ENCODE data around the gene RNF5.
A peak's percentile ranks its signal among the peaks of the same experiment; 100 is the strongest.
"Not testable (repeated sequence)": the region's sequence is repeated elsewhere in the genome, so short reads cannot be mapped to it uniquely, and the experiment has no call there.

Gene RNF5

DNA sequence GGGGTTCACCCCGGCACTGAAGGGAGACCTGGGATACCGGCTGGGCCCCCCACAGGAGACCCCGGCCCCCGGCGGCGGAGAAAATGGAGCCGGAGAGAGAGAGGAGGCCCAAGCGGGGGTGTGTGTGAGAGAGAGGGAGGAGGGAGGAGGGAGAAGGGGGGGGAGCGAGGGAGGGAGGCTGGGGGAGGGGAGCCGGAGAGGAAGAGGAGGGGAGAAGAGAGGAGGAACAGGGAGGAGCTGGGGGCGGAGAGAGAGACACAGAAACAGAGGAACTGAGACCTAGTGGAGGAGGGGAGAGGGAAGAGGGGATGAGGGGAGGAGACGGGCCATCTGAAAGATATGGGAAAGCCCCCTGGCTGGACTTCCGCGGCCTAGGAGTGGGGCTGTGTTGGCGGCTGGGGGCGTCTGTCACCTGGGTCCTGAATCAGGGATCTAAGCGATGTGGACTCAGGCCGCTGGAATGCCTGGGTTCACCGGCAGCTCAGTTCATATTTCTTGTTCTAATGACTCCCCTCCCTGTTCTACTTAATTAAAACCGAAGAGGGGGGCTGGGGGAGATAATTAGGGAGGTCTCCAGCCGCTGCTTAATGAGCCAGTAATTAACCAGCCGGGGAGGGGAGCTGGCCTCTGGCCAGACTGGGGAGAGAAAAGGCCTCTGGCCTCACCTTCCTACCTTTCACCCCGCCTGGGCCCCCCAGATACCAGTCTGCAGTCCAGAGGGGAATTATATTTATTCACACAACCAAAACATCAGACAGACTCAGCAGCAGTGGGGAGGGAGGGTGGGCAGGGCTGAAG, 12.0 kb downstream of the RNF5 start, which contains the start of gene PBX2:
Gene PBX2, minus strand, starts transcription at position 149 of the 798 bp plus-strand sequence. CDS start 287 bp downstream, outside the sequence.
- DNase-seq: peak; percentile 46 to 89

DNA sequence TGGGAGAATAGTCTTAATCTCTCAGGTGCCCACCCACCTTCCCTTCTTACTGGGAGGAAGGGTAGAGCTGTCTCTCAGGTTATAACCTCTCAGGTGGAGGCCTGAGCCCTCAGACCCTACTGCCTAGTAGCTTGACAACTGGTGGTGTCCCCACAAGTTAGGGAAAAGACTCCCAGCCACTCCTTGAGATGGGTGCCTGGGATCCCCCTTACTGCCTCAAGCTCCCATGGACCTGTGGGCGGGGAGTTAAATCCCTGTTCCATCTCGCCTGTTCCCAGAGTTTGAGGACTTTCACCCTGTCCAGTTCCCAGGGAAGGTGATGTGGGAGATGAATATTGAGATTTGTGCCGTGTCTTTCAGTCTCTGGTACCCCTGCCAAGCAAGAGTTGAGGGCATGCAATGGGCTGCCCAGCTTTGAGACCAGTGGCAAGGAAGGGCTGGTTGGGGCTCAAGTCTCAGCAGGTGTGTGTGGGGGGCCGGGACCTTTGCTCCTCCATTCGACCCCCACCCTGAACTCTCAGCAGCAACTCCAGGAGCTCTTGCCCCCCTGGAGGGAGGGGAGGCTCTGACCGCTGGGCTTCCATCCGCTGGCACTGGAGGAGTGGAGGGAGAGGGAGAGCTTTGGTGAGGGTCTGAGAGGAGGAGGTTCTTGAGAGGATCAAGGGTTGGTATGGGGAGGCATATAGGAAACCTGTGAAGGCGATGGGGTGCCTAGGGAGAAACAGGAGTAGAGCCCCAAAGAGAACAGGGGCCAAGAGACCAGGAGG, 12.9 kb downstream of the RNF5 start:
- DNase-seq: no peak

DNA sequence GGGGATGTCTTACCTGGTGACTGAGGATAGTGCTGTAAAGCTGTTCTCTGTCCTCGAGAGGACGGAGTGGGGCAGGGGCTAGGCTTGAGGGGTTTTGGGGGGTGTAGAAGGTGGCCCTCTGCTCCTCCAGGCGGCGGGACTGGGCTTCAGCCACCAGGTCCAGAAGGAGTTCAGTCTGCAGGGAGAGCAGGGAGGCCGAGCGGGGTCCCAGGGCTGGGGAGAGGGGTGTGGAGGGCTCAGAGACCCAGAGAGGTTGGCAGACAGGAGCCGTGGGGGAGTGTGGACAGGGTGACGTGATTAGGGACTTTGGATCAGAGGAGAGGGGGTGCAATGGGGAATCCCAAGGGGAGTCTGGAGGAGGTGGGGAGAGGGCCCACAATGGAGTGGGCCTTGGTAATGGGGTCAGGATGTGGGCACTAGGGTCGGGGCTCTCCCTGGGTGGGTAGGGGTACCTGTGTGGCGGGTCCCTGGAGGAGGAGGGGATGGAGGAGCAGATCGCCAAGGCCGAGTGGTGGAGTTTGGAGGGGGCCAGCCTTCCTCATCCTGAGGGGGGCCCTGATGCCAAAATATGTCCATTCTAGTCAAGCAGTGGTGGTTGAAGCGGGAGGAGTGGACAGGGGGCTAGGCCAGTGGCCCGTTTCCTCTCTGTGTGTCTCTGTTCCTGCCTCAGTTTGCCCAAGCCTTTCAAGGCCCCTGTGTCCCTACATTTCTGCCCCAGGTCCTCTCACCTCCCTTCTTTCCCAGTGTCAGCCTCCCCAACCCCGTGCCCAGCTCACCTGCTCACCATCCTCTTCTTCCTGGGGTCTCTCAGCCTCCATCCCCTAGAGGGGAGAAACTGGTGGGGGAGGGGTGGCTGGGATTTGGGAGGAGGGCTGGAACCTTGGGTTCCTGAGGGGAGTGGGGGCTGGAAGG, 13.7 kb downstream of the RNF5 start:
- DNase-seq: no peak

DNA sequence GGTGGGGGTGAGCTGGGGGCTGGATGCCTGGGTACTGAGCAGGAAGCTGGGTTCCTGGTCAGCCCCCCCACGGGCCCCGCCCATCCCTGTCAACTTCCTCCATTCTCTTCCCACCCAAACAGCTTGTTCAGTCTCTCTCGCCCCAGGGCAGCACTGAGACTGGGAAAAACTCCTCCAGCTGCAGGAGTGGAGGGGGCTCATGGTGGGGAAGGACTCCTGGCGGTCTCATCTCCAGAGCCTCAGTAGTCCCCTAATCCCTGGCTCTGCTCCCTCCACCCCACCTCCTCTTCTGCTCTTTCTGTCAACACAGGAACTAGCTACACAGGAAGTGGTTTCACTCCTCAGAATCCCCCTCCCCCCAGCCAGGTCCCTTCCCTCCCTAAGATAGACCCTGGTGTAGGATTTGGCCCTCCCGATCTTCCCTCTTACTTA, 14.4 kb downstream of the RNF5 start, which contains the start of gene GPSM3:
Gene GPSM3, minus strand, starts transcription at position 36 of the 432 bp plus-strand sequence. CDS start 130 bp downstream, outside the sequence.
- peak in 1 of 2 experiments; percentile 23 for DNase-seq

DNA sequence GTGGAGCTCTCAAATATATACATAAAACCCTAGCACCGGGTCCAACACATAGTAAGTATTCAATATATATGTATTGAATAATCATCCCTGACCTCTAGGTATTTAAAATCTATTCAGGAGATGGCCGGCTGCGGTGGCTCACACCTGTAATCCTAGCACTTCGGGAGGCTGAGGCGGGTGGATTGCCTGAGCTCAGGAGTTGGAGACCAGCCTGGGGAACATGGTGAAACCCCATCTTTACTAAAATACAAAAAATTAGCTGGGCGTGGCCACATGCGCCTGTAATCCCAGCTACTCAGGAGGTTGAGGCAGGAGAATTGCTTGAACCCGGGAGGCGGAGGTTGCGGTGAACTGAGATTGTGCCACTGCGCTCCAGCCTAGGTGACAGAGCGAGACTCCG, 14.9 kb downstream of the RNF5 start:
- DNase-seq: not testable (repeated sequence)

DNA sequence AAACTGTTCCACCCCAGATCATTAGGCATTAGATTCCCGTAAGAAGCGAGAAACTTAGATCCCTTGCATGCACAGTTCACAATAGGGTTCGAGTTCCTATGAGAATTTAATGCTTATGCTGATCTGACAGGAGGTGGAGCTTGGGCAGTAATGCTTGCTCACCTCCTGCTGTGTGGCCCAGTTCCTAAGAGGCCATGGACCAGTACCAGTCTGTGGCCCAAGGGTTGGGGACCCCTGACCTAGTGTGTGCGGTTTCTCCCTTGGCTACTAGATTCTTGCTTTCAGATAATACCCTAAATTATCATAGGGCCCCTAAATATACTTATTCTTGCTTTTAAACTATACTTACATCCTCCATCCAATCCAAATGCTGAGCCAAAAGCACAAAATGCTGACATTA, 16.2 kb downstream of the RNF5 start:
- no peak for DNase-seq

DNA sequence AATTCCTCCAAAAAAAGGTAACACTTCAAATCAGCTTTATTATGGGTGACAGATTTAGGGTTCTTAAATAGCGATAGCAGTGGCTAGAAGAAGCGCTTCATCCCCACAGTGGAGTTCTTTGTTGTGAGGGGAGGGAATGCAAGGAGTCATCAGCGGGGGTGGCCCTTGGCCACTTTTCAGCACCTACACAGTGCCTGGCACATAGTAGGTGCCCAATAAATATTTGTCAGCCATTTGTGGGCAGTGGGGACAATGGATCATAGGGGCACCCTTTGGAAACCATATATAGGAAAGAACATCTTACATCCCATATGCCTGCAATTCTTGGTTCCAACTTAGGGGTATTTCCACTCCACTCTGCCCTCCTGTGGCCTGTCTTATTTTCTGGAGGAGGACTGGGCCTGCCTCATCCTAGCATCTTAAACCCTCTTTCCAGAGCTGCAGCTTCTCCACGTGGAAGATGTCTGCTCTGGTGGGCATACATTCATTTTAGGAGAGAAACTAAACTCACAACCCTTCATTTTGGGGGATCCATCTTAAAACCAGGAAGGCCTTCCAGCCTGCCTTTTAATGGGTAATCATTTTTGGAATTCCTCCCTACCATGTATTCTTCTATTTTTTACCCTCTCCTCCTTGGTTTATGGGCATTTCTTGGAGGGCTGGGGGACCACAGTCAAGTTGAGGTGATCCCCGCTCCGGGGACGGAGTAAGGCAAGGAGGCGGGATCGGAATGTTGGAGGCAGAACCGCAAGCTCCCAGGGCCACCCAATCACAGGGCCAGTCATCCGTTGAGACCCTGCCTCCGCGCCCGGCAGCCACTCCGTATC, 16.8 kb downstream of the RNF5 start:
- DNase-seq: peak; percentile 44 to 51

DNA sequence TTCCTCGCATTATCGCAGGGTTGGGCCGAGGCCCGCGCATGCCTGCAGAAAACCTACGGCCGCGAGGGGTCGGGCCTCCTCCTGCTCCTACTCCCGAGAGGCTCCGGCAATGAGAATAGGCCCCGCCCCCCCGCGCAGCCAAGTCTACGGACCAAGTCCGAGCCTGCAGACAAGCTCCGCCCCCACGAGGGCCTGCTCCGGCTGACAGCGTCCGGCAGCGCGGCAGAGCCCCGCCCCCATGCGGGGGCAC, 17.4 kb downstream of the RNF5 start:
- DNase-seq: peak; percentile 99

DNA sequence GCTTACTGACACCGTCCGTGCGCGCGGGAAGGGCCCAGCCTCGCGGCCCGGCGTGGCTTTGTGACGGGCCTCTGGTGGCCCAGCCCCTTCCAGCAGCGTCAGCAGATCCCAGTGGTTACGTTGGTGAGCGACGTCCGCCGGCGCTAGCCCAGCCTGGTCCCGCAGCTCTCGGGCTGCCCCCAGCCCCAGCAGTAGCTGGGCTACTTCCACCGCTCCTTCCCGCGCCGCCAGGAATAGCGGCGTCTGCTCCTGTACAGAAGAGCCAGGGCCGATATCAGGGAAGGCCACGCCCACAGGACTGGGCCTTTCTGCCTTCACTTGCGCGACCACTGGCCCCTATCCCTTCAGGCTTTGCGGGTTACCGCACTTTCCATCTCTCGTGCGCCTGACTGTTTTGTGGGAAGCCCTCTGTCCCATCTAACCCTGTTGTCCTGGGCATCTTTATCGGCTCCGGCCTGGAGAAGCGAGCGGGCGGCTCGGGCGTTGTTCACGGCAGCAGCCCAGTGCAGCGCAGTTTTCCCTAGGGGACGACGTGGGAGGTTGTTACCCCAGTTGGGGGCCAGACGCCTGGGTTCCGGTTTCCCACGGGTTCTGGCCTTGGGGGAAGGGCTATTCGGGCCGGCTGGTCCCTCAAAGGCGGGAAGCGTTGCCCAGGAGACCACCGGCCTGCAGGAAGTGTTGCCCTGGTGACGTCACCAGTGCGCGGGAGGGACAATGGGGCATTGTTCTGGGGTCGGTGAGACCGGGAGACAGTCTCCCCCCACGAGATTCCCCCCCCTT, 17.9 kb downstream of the RNF5 start:
- peak; percentile 83 to 94 for DNase-seq

DNA sequence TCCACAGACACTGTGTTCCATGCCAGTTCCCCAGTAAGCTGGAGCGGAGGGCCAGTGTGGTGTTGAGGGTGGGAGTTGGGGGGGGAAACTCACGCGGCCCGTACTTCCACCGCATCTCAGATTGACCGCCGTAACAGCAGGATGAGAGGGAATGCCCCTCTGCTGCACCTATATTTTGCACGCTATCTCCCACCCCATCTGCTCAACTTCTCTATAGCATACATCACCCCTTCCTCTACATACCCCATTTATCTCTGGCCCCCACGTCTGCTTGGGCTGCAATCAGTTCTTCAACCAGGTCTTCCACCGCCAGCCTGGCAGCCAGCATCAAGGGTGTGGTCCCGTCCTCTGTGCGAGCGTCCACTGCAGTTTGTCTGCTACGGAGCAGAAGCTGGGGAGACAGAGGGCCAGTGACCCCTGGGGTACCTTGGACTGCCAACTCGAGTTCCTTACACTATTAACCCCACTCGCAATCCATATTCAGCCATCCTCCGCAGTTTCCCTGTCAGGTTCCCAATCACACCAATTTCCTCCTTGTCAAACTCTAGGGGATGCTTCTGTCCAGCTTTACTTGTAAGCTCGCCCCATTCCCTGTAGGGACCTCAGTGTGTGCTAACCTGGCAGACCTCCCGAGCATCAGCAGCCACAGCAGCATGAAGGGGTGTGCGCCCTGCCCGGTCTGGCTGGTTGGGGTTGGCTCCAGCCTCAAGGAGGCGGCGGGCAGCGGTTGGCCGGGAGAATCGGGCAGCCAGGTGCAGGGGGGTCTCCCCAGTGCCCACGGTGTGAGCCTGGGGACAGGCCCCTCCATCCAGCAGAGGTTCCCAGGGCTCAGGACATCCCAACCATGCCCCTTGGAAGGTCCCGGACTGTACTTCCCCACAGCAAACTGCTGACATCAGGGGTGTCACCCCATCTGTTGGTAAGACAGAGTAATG, 18.7 kb downstream of the RNF5 start:
- DNase-seq: peak in 1 of 2 experiments; percentile 55

DNA sequence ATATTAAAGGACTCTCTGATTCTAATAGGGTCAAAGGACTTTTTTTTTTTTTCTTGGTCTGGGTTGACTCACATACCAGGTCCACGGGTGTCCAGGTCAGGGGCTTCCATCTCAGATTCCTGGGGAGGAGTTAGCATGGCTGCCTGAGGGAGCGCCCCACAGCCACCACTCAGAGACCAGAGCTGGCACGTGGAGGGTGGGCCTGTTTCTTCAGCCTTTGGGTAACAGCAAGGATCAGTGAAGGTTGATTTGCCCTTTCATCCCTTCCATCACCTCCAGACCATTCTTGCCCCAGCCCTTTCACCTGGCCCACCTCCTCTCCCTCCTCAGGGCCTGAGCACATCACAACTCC, 20.1 kb downstream of the RNF5 start:
- DNase-seq: no peak

DNA sequence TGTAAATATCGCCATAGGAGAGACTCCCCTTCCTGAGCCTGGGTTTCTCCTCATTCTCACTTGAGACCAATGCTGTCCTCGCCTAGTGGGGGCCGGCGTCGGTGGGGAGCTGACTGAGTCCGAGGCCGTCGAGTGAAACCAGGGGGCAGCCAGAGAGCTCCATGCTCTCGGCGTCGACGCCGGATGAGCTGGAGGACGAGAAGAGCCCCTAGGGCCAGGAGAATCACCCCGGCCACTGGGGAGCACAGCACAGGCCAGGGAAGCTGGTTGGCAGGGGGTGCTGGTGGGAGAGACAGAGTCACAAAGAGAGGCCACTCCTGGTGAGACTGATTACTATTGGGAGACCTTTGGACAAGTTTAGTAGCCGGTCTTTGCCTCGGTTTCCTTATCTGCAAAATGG, 20.7 kb downstream of the RNF5 start:
- no peak for DNase-seq

DNA sequence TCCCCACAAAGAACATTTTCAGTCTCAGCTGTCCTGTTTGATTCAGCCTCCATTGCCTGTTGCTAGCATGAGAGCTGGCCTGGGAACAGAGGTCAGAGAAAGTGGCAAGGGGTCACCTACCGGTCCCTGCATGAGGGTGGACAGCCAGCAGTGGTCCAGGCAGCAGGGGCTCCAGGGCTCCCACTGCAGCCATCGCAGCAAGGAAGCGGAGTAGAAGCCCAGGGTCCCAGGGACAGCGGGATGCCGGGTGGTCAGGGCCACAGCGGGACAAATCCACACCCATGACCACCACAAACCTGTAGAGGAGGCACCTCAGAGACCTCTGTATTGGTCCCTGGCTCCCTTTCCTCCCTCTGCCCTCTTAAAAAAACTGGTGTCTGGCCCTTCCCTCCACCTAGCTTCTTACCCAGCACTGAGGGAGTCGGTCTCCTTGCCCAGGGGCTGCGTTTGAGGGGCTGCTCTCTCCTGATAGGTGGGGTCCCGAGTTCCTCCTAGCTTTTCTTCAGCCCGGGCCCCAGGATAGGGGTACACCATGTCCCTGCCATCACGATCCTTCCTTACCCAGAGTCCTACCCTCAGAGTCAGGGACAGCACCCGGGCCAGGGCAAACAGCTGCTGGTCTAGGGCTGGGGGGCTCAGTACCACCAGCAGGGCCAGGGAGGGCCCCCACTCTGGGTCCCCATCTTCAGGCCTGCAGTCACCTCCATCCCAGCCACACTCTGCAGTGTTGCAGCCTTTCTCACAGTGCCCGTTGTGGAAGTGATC, 22.7 kb downstream of the RNF5 start:
- DNase-seq: no peak

DNA sequence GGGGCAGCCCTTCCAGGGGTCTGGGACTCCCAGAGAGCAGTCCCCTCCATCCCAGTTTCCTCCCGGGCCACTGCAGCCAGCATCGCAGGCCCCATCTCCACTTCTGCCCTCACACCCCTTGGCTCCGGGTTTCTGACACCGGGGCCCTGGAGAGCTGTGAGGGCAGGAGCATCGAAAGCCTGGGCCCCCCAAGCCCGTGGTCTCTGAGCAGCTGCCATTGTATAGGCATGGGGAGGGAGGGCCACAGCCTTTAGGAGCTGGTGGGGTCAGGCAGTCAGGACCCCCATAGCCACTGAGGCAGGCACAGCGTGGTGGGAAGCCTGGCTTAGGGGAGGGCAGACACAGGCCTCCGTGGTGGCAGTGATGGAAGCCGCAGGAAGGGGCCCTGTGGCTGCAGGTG, 24.0 kb downstream of the RNF5 start:
- no peak for DNase-seq

DNA sequence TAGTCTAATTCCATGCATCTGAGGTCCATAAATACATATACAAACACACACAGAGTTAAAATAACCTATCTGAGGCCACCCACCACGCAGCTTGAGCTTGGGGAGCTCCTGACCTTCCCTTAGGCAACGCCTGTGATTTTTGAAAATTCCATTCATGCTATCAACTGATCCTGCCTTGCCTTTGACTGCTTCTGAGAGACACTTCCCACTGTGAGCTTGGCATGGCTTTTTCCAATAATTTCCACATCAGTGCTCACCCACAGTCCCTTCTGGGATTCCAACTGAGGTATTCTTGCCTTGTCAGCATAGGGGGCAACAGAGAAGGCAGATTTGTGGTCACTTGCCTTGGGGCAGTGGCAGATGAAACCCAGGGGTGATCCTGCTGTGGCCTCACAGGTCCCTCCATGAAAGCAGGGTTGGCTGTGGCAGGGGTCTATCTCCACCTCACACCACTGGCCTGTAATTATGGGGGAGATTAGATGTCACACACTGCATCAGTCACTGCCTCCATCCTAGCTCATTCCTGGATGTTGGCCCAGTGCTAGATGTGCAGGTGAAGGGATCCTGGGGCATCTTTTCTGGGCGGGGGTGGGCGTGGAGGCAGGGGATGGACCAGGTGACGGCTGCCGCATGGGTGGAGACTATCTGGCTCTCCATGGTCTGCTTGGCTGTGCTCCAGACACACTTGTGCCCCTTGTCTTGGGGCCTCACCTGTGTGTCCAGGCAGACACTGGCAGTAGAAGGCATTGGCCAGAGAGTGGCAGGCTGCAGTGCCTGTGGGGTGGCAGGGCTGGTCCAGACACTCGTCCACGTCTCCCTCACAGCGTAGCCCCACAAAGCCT, 25.4 kb downstream of the RNF5 start:
- no peak for DNase-seq

DNA sequence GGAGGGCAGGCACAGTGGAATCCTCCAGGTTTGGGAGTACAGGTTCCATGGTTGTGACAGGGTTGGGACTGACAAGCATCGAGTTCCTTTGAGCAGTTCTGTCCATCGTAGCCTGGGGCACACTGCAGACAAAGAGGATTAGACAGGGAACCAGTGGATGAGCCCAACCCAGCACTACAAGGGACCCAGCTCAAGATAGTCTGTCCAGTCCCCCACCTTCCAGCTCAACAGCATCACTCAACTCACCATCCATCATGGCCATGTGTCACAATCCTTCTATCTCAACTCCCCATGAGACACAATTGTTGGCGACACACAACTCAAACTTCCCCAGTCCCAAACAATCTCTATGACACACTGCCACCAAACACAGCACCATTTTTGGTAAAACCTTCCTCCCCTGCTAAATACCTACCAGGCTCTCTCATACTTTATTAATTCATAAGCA, 26.1 kb downstream of the RNF5 start:
- no peak for DNase-seq

DNA sequence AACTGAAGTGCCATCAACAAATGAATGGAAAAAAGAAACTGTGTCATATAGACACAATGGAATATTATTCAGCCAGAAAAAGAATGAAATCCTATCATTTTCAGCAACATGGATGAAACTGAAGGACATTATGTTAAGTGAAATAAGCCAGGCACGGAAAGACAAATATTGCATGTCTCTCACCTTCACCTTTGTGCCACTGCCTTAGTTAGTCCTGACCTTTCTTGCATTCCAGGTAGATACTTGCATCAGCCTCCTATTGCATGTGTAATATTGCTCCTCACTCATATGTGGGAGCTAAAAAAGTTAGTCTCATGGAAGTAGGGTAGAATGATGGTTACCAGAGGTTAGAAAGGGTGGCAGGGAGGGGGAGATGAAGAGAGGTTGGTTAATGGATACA, 30.8 kb downstream of the RNF5 start:
- DNase-seq: no peak

DNA sequence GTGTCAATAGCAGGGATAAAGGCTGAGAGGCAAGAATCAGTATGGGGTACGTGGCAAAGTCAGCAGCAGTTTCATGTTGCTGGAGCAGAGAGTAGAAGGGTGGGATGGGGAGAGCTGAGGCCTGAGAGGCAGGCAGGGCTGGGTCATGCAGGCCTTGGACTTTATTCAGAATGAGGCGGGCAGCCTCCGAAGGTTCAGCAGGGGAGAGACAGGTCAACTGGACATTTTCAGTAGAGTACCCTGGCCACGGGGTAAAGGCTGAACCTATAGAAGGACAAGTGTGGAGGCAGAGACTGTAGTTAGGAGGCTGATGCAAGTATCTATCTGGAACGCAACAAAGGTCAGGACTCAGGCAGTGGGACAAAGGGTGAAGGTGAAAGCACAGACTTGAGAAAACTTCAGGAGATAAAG, 32.0 kb downstream of the RNF5 start:
- no peak for DNase-seq

Measured in SW 1271 (cell line).